GM19438 (cell line): Measurements from ENCODE around the gene PACS1.
A peak's percentile ranks its signal among the peaks of the same experiment; 100 is the strongest.

ENCODE experiments used
- ATAC-seq: cut with Tn5 transposase; IDR thresholded peaks from one replicate; pipeline ENCODE4 v1.9.1; 2021; ENCODE audit warnings: low read depth; ENCODE audit not compliant: unreplicated experiment

The PACS1 gene

DNA sequence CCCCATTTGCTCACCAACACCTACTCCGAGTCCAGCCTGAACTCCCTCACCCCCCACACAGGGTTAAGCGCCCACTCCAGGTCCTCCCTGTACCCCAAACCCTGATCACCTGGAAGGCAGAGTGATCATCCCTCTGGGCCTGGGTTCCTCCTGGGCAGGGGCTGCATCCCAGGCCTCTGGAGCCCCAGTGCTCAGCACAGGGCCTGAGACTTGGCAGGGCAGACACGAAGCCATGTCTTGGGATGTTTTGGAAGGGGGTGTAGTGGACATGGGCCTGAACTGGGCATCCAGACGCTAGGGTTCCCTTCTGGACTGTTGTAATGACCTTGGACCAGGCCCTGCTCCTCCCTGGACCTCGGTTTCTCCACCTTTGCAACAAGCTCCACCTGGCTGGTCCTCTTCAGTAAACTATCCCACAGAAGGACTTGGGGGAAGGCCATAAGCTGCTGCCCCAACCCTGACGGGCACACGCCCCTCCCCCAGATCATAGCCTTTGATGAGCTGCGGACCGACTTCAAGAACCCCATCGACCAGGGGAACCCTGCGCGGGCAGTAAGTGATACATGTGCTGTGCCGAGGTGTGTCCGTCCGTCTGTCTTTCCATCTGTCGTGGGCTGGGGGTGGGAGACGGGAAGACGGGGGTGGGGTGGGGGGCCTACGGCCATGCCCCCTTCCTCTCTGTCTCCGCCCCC, 211.8 kb downstream of the PACS1 start:
- no peak for ATAC-seq

DNA sequence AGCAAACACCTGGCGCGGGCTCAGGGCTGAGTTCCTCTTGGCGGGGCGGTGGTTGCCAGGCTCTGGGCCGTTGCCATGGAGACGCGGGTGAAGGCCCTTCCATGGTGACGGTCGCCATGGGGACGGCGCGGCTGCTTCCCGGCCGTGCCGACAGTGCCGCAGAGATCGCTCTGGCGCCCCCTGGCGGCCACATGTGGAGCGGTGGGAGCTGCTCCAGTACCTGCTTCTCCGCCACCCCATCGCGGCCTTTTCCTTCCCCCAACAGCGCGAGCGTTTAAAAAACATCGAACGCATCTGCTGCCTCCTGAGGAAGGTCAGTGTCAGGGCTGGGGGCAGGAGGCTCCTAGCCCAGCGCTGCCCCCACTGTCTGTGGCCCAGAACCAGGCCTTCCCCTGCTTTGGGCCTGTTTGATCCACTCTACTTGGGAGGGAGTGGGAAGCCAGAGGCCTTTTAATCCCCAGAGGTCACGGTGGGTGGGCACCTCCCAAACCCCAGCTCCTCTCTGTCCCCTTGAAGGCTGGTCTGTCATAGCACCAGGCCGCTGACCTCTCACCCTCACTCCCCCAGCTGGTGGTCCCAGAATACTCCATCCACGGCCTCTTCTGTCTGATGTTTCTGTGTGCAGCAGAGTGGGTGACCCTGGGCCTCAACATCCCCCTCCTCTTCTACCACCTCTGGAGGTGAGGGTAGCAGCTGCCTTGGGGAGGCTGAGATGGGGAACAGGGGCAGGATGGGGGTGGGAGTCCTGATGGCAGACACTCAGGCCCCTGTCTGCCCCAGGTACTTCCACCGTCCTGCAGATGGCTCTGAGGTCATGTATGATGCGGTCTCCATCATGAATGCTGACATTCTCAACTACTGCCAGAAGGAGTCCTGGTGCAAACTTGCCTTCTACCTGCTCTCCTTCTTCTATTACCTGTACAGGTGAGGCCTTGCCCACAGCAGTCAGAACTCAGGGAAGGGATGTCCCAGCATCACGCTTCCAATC, 212.7 kb downstream of the PACS1 start:
- ATAC-seq, result peak; percentile 65

DNA sequence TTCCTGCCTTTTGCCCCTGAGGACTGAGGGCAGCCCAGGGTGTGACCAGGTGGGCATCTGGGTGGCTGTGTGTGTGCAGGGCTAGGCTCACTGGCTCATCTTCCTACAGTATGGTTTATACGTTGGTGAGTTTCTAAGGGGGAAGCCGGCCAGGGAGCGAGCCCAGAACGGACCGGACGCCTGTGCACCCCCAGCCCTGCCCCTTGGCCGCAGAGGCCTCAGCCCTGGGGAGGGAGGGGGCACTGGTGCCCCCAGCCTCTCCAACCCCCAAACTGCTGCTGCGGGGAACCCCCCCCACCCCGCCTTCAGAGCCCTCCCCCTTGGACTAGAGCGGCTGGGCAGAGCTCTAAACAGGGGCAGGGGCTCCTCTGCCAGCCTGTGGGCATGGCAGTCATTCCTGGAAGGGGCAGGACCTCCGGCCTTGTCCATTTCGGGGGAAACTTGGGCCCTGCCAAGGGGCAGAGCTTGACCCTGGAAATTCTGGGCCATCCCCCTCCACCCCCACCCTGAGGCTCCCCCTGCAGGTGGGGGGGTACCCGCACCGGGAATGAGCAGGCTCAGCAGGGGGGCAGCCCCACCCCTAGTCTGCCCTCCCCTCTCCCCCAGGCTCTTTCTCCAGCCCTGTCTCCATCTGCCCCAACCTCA, 213.5 kb downstream of the PACS1 start:
- no peak for ATAC-seq

DNA sequence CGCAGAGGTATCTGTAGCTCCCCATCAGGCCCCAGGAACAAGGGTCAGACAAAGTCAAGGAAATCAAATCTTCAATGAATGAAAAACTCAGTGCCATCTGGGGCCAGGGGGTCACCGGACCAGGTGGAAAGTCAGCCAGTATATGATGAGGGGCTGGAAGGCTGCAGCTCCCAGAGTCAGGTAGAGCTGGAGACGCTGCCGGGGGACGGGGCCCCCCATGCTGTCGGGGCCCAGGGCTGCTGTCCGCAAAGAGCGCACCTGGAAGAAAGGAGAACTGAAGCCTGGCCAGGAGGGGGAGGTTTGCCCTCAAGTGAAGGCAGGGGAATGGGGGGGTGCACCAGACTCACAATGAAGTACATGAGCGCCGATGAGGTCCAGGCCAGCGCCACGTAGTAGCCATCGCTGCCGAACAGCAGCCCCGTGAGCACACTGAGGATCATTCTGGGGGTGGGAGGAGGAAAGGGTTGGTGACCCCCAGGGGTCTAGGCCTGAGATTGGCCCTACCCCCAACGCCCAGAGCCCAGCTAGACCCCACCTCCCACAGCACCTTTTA, 214.5 kb downstream of the PACS1 start:
- no peak for ATAC-seq

DNA sequence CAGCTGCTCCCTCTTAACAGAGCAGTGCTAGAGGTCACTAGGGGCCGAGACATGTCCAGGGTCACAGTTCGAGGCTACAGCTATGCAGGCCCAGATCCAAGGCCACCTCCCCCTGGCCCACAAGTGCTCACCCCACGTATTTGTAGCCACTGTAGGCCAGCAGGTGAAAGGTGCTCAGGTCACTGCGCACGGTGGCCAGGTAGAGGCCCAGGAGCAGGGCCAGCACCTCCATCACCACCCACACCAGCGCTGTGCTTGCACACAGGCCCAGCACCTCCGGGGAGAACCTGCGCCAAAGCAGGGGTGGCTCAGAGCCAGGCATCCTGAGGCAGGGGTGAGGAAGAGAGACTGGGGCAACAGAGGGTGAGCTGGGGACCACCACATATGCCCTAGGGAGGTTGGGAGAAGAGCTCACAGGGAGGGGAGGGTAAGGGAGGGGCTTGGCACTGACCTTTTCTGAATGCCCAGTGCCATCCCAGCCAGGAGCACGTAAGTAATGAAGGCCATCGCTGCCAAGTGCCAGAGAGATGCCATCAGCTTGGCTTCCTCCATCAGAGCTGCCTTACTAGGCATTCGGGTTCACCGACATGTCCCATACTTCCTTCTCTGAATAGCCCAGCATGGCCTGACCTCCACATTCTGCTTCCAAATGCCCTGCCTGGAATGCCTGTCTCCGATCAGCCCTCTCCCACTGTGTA, 215.3 kb downstream of the PACS1 start:
- no peak for ATAC-seq

DNA sequence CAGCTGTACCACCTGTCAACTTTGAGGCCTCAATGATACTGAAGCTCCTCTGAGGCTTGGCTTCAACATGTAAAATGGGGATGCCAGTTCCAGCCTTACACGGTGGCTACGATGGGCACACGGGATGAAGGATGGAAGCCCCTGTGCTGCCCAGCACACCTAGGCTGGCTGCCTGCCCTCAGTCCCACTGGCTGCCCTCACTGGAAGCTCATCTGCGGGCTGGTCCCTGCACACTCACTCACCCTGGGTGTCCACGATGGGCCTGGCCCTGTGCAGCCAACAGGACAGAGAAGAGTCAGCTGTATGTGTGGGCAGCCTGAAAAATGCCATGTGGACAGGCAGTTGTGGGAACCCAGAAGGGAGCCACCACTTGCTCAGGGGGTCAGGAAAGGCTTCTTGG, 216.6 kb downstream of the PACS1 start:
- no peak for ATAC-seq

DNA sequence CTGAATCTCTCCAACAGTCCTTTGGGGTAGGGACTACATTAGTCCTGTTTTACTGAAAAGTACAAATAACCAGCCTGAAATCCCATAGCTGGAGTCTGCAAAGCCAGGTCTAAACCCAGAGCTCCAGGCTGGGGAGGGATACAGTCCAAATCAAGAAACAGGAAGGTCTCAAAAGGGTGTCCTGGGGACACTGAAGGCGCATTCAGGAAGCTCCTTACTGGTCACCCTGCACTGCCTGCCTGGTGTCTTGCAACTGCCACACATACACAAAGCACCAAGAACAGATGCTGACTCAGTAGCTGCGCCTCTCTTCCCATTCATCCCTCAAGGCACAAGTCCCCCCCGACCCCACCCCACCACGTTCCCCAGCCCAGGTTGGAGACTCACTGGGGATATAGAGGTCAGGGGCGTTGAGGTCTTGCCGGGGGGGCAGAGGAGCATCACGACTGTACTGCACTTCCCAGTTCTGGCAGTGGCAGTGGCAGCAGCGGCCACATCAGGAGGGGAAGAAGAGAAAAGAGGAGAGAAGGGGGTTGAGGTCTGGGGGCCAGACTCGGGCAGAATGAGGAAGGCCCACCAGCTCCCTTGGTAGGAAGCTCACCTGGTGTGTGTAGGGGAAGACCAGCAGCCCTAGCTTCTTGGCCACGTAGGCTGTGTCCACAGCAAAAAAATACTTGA, 217.3 kb downstream of the PACS1 start:
- no peak for ATAC-seq

DNA sequence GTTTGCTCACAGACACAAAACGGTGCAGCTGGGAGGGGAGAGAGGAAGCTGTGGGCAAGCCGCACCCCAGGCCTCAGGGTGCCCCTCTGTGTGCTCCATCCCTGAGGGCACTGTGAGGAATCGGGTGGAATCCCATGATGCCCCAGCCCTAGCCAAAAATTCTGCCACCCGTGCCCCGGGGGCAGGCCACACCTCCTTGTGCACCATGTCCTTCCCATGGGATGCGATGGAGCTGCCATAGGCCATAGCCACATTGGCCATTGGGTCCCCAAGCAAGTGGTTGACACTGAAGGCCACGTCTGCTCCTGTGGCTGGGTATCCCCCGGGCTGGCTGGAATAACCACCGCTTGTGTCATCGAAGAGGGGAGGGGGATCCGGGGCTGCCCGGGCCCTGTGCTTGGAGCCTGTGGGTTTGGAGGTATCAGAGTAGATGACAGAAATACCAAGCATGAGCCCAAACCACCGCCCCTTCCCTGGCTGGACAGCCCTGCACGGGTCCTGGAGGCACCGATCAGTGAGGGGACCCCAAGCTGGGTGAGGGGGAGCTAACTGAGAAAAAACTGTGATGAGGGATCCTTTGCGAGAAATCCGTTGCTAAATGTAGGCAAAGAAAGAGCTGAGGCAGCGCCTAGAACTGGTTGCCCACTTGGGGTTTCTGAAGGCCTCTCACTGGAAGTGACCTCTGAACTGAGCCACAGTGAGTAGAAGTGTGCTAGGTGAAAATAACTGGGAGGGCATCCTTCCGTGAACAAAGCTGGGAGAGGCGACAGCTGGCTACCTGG, 218.0 kb downstream of the PACS1 start:
- ATAC-seq, result no peak

DNA sequence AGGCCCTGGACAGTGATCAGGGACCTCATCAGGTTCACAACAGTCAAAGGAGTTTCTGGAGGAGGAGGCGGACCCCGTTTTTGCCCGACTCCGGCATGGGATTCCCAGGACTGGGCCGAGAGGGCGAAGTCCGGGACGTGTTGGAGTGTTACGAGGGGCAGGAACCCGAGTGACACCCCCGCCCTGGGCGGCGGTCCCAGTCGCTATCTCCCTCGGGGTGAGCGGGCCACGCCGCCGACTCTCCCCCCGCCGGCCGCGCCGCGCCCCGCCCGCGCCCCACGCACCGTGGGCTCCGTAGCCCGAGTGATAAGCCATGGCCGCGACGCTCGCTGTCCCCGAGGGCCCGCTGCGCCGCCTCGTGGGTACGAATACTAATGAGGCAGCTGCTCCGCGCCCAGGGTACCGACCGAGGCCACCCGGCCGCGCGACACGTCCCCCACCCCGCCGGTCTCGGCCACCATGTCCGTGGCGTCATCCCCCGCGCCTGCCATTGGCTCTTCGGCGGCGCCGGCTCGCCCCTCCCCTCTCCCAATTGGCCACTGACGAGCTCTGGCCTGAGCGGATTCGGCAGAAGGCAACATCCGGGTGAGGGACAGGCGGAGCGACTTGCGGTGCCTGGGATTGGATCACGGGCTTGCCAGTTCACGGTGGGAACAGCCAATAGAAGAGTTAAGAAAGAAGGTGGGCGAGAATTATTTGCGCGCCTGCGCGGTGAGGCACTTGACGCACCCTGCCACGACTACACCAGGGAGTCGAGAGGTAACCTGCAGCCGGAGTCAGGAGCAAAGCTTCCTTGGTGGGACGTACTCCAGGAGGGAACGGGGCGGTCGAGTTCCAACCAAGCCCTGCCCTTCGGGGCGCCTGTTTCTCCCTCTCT, 218.8 kb downstream of the PACS1 start, which contains the start of gene YIF1A:
Gene YIF1A (minus strand): TSS at position 473 of the 877 bp plus-strand sequence. CDS start 158 bp downstream, at position 315.
- peak; percentile 90 for ATAC-seq

DNA sequence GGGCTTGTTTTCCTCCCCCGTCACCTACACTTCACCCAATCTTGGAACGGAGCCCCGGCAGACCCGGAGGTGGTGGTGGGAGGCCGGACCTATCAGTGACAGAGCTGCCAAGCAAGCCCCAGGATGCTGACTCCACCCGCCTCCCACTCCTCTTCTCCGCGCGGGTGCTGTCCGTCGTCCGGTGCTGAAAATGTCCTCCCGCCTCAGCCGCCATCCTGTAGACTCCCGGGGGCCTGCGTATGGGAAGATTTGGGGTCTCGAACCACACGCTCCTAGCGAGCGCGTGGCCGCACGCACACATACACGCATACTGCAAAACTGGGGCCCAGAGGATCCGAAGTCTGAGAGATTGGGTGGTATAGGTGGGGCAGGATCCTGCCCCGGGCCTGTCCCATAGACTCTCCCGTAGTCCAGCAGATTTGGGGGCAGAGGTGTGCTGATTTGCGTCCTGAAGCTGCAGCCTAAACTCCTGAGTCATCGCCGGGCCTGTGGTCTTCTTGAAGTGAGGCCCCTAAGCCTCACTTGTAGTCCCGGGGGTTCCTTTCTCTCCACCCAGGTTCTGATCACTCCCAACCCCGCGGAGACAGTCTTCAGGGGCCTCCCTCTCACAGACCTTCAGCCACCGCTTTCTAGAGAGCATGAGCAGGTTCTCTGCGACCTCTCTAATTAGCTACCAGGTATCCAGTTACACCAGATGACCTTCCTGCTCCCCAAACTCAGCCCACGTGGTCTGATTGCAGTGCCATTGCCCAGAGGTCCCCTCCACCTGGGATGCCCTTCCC, 219.7 kb downstream of the PACS1 start:
- ATAC-seq, result peak; percentile 31

DNA sequence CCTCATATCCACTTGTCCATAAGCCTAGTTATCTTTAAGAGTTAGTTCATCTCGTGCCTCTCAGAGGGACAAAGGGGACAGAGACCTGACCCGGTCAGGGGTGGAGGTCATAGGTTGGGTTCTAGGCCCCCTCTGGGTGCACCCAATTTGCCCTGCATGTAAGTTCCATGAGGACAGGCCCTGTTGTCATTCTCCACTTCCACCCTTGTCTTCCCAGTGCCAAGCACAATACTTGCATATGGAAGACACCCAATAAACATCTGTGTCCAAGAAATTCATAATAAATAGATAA, 220.2 kb downstream of the PACS1 start:
- no peak for ATAC-seq

DNA sequence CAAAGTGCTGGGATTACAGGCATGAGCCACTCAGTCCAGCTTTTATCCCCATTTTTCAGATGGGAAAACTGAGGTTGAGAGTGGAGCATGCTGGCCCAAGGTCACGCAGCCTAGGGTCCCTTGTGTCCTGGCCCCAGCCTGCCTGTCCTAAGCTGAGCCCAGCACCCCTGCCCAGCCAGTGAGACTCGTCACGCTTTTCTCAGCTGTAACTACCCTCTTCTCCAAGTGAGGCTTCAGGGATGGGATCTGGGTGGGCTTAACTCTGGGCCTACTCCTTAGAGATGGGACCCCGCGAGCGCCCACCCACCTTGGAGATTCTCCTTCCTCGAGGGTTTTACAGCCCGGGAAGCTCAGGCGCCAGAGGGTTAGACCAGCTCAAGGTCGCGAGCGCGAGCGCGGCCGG, 221.2 kb downstream of the PACS1 start:
- ATAC-seq, result no peak

DNA sequence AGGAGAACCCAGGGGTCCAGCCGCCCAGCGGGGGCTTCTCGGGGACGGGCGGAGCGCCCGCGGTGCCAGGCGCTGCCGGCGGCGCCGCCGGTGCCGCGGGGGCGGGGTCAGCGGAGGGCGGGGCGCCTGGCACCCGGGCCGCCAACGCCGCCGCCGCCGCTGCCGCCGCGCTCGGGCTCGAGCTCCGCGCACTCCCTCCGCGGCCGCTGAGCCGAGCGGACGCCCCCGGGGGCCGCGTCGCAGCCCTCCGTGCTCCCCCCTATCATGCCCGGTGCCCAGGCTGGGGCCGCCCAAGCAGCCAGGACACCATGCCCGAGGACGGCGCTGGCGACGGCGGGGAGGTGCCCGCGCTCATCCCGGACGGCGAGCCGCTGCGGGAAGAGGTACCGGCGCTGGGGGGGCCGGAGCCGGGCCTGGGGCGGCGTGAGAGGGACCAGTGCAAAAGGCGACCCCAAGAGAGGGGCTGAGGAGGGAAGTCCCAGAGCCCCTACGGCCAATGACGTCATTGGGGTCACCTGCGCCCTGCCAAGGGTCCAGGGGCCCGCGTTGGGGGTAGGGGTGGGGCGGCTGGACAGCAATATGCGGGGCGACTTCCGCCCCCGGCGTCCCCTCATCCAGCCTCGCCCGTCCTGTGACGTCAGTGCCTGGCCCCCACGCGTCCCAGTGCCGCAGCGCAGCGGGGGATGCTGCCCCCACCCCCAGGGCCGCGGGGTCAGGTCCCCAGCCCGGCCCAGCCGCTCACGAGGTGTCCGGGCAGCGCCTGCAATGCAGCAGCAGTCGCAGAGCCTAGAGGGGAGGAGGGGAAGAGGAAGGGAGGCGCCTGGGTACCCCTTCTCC, 221.9 kb downstream of the PACS1 start, which contains the start of gene TMEM151A:
Gene TMEM151A (plus strand): TSS at position 189 of the 837 bp plus-strand sequence. CDS start 120 bp downstream, at position 309.
- ATAC-seq, result no peak

DNA sequence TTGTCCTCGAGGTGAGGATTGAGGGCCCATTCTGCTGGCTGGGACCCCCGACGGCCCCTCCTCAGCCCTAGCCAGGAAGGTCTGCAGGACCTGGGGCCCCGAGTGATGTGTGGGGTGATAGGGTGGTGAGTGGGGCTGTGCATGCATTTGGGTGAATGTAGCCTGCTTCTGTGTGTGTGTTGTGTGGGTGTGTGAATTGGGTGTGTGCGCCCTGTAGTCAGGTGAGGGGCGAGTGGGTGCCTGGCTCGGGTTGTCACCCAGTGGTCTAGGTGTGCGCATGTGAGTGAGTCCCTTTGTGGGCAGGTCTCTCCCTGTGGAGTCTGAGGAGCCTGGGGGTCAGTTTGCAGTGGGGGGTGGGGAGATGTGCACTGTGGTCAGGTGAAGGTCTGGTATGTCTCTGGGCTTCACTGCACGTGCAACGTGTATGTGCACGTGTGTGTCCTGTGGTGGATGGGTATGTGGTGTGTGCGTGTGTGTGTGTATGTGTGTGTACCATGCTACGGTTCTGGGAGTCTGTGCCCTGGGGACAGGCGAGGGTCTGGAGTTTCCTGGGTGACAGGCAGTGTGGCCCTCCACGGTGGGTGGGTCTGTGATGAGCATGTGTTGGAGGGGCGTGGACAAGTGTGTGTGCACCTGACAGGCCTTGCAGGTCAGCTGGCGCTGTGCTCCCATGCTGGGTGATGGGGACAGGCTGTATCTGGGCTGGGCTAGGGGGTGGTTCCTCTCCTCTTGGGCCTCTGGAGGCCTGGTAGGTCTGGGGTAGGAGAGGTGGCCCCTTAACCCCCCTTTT, 222.7 kb downstream of the PACS1 start:
- no peak for ATAC-seq

DNA sequence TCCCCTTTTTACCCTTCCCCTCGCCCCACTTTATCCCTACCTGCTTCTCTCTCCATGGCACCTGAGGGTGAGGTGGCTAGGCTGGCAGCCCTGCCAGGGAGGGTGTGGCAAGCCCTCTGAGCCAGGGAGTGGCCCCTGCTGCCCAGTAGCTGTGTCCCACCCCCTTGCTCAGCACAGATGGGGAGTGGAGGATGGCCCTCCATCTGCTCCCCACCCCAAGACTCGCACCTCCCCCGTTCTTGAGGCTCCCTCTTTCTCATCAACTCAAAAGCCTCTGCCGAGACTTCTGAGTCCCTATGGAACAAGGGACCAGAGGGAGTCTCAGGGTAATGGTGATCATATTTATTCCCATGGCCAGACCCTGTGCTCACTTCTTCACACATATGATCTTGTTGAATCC, 223.3 kb downstream of the PACS1 start:
- no peak for ATAC-seq
